ENCODE measurements around the gene MUC3A.
"Not testable (repeated sequence)": the region's sequence is repeated elsewhere in the genome, so short reads cannot be mapped to it uniquely, and the experiment has no call there.

DNA sequence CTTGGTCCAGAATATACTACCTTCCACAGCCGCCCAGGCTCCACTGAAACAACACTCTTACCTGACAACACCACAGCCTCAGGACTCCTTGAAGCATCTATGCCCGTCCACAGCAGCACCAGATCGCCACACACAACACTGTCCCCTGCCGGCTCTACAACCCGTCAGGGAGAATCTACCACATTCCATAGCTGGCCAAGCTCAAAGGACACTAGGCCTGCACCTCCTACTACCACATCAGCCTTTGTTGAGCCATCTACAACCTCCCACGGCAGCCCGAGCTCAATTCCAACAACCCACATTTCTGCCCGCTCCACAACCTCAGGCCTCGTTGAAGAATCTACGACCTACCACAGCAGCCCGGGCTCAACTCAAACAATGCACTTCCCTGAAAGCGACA, 42.9 kb downstream of the MUC3A start:
- TF ChIP-seq, protein P1, sequence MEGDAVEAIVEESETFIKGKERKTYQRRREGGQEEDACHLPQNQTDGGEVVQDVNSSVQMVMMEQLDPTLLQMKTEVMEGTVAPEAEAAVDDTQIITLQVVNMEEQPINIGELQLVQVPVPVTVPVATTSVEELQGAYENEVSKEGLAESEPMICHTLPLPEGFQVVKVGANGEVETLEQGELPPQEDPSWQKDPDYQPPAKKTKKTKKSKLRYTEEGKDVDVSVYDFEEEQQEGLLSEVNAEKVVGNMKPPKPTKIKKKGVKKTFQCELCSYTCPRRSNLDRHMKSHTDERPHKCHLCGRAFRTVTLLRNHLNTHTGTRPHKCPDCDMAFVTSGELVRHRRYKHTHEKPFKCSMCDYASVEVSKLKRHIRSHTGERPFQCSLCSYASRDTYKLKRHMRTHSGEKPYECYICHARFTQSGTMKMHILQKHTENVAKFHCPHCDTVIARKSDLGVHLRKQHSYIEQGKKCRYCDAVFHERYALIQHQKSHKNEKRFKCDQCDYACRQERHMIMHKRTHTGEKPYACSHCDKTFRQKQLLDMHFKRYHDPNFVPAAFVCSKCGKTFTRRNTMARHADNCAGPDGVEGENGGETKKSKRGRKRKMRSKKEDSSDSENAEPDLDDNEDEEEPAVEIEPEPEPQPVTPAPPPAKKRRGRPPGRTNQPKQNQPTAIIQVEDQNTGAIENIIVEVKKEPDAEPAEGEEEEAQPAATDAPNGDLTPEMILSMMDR (conservative IDR thresholded peaks at IDR 0.05; ENCODE audit: low read depth in 2 of 2): not testable (repeated sequence)
- not testable (repeated sequence) for TF ChIP-seq EZH2 (IDR thresholded peaks at IDR 0.05; ENCODE audit: low read depth, unreplicated experiment)
